Lower lobe of right lung (tissue), 2 donors: ENCODE data around the gene GPR55. TPM values are rescaled to one million over a fixed set of nuclear protein-coding genes. Genes with fewer than 3 reads are reported as not detected.

ENCODE experiments used
- ATAC-seq, 2 donors: fragments of 200-7000 bp; cut with Tn5 transposase; one replicate each; pipeline ENCODE4 v1.9.1; 2020 to 2022; ENCODE audit warnings: mild to moderate bottlenecking in 2 of 2, moderate library complexity in 2 of 2
- DNase-seq: peaks from one replicate; pipeline ENCODE4 v3.0.0-alpha.2; 2020
- H3K27ac ChIP-seq: fragments of 200-600 bp; one replicate; pipeline ENCODE4 v1.8.0; 2022
- H3K27me3 ChIP-seq: fragments of 200-600 bp; one replicate; pipeline ENCODE4 v1.8.0; 2022; ENCODE audit warnings: low read depth
- H3K36me3 ChIP-seq: fragments of 200-600 bp; one replicate; pipeline ENCODE4 v1.8.0; 2022; ENCODE audit warnings: mild to moderate bottlenecking
- H3K4me1 ChIP-seq: fragments of 200-600 bp; one replicate; pipeline ENCODE4 v1.8.0; 2022
- H3K4me3 ChIP-seq: fragments of 200-600 bp; one replicate; pipeline ENCODE4 v1.8.0; 2022; ENCODE audit warnings: mild to moderate bottlenecking
- H3K9me3 ChIP-seq: fragments of 200-600 bp; one replicate; pipeline ENCODE4 v1.8.0; 2022
- CTCF ChIP-seq: fragments of 200-600 bp; IDR thresholded peaks from one replicate; pipeline ENCODE4 v1.8.0; 2022; ENCODE audit warnings: antibody characterized with exemption, mild to moderate bottlenecking
- intact Hi-C: fragments of 100-400 bp; cut with DNase I; formaldehyde crosslinking; loops from one replicate; pipeline ENCODE4 v1.11.0; 2022
- total RNA-seq: library from RNA; stranded (reverse); fragmentation: NEBNext Ultra II Directional; extraction: Animal tissue kit (Norgen Biotek cat#: 25700); gene quantifications from one replicate; pipeline ENCODE4 v1.2.1, GENCODE V29; 2021
- donor health status: DM: no; HTN: yes; CAD: no; lungs with severe emphysema.

GPR55 gene
- total RNA-seq, 1 donor from 2014 or later = 0.74 TPM

- ATAC-seq = no peak
- Histone ChIP-seq H3K9me3 (peaks cover 4% of the 10 kb centered on the region), H3K36me3 (no peaks in the 10 kb centered on the region), H3K4me1 (peaks cover 8% of the 10 kb centered on the region), H3K4me3 (no peak overlapping the region), H3K27me3 (no peaks in the 10 kb centered on the region), H3K27ac (no peak overlapping the region)
- no peak for TF ChIP-seq CTCF
- intact Hi-C loops = no loop called here
- no peak for DNase-seq
Observed at GRCh38 chr2:230930928-230931555, 6.0 kb upstream of the GPR55 start.

GRCh38 chr2:230930149-230930780 is 5.2 kb upstream of the GPR55 start:
- ATAC-seq = no peak

GRCh38 chr2:230929381-230930148 is 4.5 kb upstream of the GPR55 start:
- Histone ChIP-seq H3K36me3 (no peaks in the 10 kb centered on the region), H3K4me1 (peaks cover 8% of the 10 kb centered on the region), H3K27me3 (no peaks in the 10 kb centered on the region), H3K4me3 (no peak overlapping the region), H3K9me3 (no peaks in the 10 kb centered on the region), H3K27ac (no peak overlapping the region)
- no peak for TF ChIP-seq CTCF
- intact Hi-C loops = no loop called here
- ATAC-seq (no peak), DNase-seq (no peak)

More at GRCh38 chr2:230930149-230930780, 5.2 kb upstream of the GPR55 start:
- no peak for DNase-seq
- Histone ChIP-seq H3K4me1 (peaks cover 8% of the 10 kb centered on the region), H3K27me3 (no peaks in the 10 kb centered on the region), H3K36me3 (no peaks in the 10 kb centered on the region), H3K9me3 (no peaks in the 10 kb centered on the region), H3K4me3 (no peak overlapping the region), H3K27ac (no peak overlapping the region)
- intact Hi-C loops = no loop called here
- TF ChIP-seq CTCF = no peak

- H3K27me3 ChIP-seq = no peaks in the 10 kb centered on the region
- H3K4me3 ChIP-seq = no peak overlapping the region
- intact Hi-C loops = no loop called here
- peaks cover 8% of the 10 kb centered on the region for H3K4me1 ChIP-seq
- no peak overlapping the region for H3K27ac ChIP-seq
- TF ChIP-seq CTCF = no peak
- DNase-seq = peak; percentile 40
- ATAC-seq = no peak
- no peaks in the 10 kb centered on the region for H3K36me3 ChIP-seq
- H3K9me3 ChIP-seq = no peaks in the 10 kb centered on the region
Observed at GRCh38 chr2:230928701-230929380, 3.8 kb upstream of the GPR55 start.

- intact Hi-C loops = no loop called here
- DNase-seq = peak; percentile 35
- TF ChIP-seq CTCF = no peak
- Histone ChIP-seq H3K36me3 (no peaks in the 10 kb centered on the region), H3K4me1 (peaks cover 7% of the 10 kb centered on the region), H3K27ac (no peak overlapping the region), H3K9me3 (no peaks in the 10 kb centered on the region), H3K4me3 (no peak overlapping the region), H3K27me3 (no peaks in the 10 kb centered on the region)
- ATAC-seq = no peak
Observed at GRCh38 chr2:230927711-230928341, 2.8 kb upstream of the GPR55 start.
